ENCODE results near the gene PGM3. TPM values are rescaled to one million over a fixed set of nuclear protein-coding genes. Genes with fewer than 3 reads are reported as not detected.

PGM3 gene, protein sequence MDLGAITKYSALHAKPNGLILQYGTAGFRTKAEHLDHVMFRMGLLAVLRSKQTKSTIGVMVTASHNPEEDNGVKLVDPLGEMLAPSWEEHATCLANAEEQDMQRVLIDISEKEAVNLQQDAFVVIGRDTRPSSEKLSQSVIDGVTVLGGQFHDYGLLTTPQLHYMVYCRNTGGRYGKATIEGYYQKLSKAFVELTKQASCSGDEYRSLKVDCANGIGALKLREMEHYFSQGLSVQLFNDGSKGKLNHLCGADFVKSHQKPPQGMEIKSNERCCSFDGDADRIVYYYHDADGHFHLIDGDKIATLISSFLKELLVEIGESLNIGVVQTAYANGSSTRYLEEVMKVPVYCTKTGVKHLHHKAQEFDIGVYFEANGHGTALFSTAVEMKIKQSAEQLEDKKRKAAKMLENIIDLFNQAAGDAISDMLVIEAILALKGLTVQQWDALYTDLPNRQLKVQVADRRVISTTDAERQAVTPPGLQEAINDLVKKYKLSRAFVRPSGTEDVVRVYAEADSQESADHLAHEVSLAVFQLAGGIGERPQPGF
- total RNA-seq: 99.4 and 108 TPM in 2 replicates

DNA sequence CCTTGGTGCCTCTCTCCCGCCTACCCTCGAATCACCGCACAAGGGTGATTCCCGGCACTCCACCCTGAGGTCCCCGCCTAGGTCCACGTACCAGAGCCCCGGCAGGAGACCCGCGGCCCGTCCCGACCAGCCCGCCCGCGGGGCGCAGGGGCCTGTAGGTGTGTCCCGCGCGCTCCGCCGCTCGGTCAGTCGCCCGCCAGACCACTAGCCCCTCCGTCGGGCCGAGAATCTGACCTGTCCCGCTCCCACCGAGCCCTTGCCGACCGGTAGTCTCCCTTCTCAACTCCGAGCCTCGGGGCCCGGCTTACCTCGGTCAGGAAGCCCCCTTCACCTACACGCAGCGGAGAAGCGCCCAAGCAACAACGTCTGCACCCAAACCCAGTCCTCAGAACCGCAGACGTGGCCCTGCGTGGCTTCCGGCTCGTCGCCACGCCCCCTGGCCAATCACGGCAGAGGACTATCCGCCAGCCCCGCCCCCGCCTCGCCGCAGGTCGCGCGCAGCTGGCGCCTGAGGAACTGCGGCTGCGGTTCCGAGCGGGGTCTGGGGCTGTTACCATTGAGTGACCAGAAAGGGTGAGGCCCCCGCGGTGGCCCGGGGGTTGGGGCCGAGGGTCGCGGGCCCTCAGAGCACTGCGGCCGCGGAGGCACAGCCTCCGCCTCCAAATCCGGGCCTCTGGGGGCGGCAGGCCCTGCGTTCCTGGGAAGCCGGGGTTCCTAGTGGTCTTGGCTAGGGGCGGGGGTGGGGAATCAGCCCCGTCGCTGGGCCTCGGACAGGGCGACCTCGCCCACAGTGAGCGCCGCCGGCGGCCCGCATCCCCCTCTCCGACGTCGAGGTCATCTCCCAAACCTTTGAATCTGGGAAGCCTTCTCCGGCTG lies at the start of gene PGM3, which contains the start of gene RWDD2A:
Gene PGM3 (minus strand): TSS at position 395 of the 876 bp plus-strand sequence. CDS start 2,253 bp downstream, outside the sequence.
Gene RWDD2A (plus strand): TSS at position 487 of the 876 bp plus-strand sequence. CDS start 1,095 bp downstream, outside the sequence.

Other genes starting within 250 kb of the PGM3 start
- 6.6 and 7.4 TPM in 2 replicates for gene UBE3D, start 127.4 kb downstream of the PGM3 start, total RNA-seq
- gene DOP1A, start 125.6 kb downstream of the PGM3 start, total RNA-seq: 41.2 and 50.8 TPM in 2 replicates
- gene RWDD2A, start 92 bp upstream of the PGM3 start, total RNA-seq: 4.8 and 5.2 TPM in 2 replicates
- gene ME1, start 237.8 kb upstream of the PGM3 start, total RNA-seq: 20.4 and 25.3 TPM in 2 replicates

Measured in articular chondrocyte of knee joint (primary cell).